ENCODE data around the gene ATP8B1. TPM values are rescaled to one million over a fixed set of nuclear protein-coding genes. Genes with fewer than 3 reads are reported as not detected.

ATP8B1 gene
- total RNA-seq, 1 experiment from 2014 or later: 24.8 TPM

- CTCF ChIA-PET: interaction anchor here (0.6 kb wide), 1 partner anchor 274 kb away, joined by 3 read pairs; no protein-coding TSS in a partner anchor
- TF ChIP-seq EZH2phosphoT487 (IDR thresholded peaks at IDR 0.05; ENCODE audit: borderline replicate concordance, low read length) (no peak), EZH2 (IDR thresholded peaks at IDR 0.05; ENCODE audit: low read length, unreplicated experiment) (no peak), CTCF (conservative IDR thresholded peaks at IDR 0.05; ENCODE audit: low read depth, low read length) (peak; percentile 77)
- H2AFZ ChIP-seq (ENCODE audit: low read length): peak overlapping the region; percentile 92
These were observed 172.9 kb downstream of the ATP8B1 start for GRCh38 chr18:57630002-57630753.

GRCh38 chr18:57629422-57629821 lies 173.7 kb downstream of the ATP8B1 start:
- TF ChIP-seq EZH2 (IDR thresholded peaks at IDR 0.05; ENCODE audit: low read length, unreplicated experiment) (no peak), EZH2phosphoT487 (IDR thresholded peaks at IDR 0.05; ENCODE audit: borderline replicate concordance, low read length) (no peak), CTCF (conservative IDR thresholded peaks at IDR 0.05; ENCODE audit: low read depth, low read length) (no peak)
- ChIA-PET CTCF (no interaction called here), POLR2A (ENCODE audit: unreplicated experiment) (no interaction called here)
- H3K9me3 ChIP-seq (ENCODE audit: low read length): no peaks in the 10 kb centered on the region
- peaks cover 8% of the 10 kb centered on the region for H3K4me1 ChIP-seq (ENCODE audit: insufficient read depth, low read length)
- intact Hi-C loops (cut with micrococcal nuclease): no loop called here
- peak overlapping the region; percentile 71; the same call in 1 of the 2 replicates for H3K4me3 ChIP-seq (ENCODE audit: low read length)
- no peaks in the 10 kb centered on the region for H3F3A ChIP-seq (ENCODE audit: low read length, unreplicated experiment)
- no peak overlapping the region for H3K9ac ChIP-seq (ENCODE audit: low read length)
- no peak overlapping the region for H3K27ac ChIP-seq (ENCODE audit: low read length)
- H4K20me1 ChIP-seq (ENCODE audit: low read length): no peaks in the 10 kb centered on the region
- no peak for ATAC-seq
- no peaks in the 10 kb centered on the region for H3K27me3 ChIP-seq (ENCODE audit: low read length)
- no TSS peak for BruUV-seq (replicated peaks)
- H3K36me3 ChIP-seq (ENCODE audit: low read depth, low read length): no peaks in the 10 kb centered on the region
- H3K9me2 ChIP-seq (replicated peaks; ENCODE audit: low read length): no peaks in the 10 kb centered on the region
- peak overlapping the region; percentile 87 for H3K4me2 ChIP-seq (ENCODE audit: low read length)
- DNase-seq: no peak
- H3K79me2 ChIP-seq (ENCODE audit: low read length): no peaks in the 10 kb centered on the region
- H2AFZ ChIP-seq (ENCODE audit: low read length): peak overlapping the region; percentile 92

More at GRCh38 chr18:57630002-57630753, 172.9 kb downstream of the ATP8B1 start:
- intact Hi-C loops (cut with micrococcal nuclease): loop anchor here (10.0 kb wide), 1 partner anchor 495 kb away; no protein-coding TSS in a partner anchor
- Histone ChIP-seq H3K79me2 (ENCODE audit: low read length) (no peaks in the 10 kb centered on the region), H4K20me1 (ENCODE audit: low read length) (no peaks in the 10 kb centered on the region), H3K4me1 (ENCODE audit: insufficient read depth, low read length) (peaks cover 14% of the 10 kb centered on the region), H3K9me3 (ENCODE audit: low read length) (no peaks in the 10 kb centered on the region), H3K9ac (ENCODE audit: low read length) (peak overlapping the region; percentile 73), H3K27me3 (ENCODE audit: low read length) (no peaks in the 10 kb centered on the region), H3K27ac (ENCODE audit: low read length) (peak overlapping the region; percentile 63), H3K4me3 (ENCODE audit: low read length) (peak overlapping the region; percentile 71), H3F3A (ENCODE audit: low read length, unreplicated experiment) (peaks cover under 1% of the 10 kb centered on the region), H3K9me2 (replicated peaks; ENCODE audit: low read length) (no peaks in the 10 kb centered on the region), H3K36me3 (ENCODE audit: low read depth, low read length) (no peaks in the 10 kb centered on the region), H3K4me2 (ENCODE audit: low read length) (peak overlapping the region; percentile 87)
- ATAC-seq: peak; percentile 86
- DNase-seq: peak; percentile 88
- BruUV-seq (replicated peaks): TSS peak; percentile 91
- POLR2A ChIA-PET (ENCODE audit: unreplicated experiment): no interaction called here

- ATAC-seq (no peak), DNase-seq (peak; percentile 19)
- no peaks in the 10 kb centered on the region for H3K9me2 ChIP-seq (replicated peaks; ENCODE audit: low read length)
- H3K27me3 ChIP-seq (ENCODE audit: low read length): no peaks in the 10 kb centered on the region
- H3K36me3 ChIP-seq (ENCODE audit: low read depth, low read length): no peaks in the 10 kb centered on the region
- no peaks in the 10 kb centered on the region for H3K9me3 ChIP-seq (ENCODE audit: low read length)
- no peak overlapping the region for H3K4me2 ChIP-seq (ENCODE audit: low read length)
- no peak overlapping the region for H3K9ac ChIP-seq (ENCODE audit: low read length)
- POLR2A ChIA-PET (ENCODE audit: unreplicated experiment): interaction anchor here (0.6 kb wide), 1 partner anchor 418 kb away, joined by 3 read pairs; no protein-coding TSS in a partner anchor
- peaks cover 5% of the 10 kb centered on the region; the same call in 1 of the 2 replicates for H3K4me1 ChIP-seq (ENCODE audit: insufficient read depth, low read length)
- H3F3A ChIP-seq (ENCODE audit: low read length, unreplicated experiment): no peaks in the 10 kb centered on the region
- BruUV-seq (replicated peaks): no TSS peak
- H3K79me2 ChIP-seq (ENCODE audit: low read length): no peaks in the 10 kb centered on the region
- no peak overlapping the region for H3K4me3 ChIP-seq (ENCODE audit: low read length)
- H3K27ac ChIP-seq (ENCODE audit: low read length): no peak overlapping the region
- CTCF ChIA-PET: no interaction called here
- intact Hi-C loops (cut with micrococcal nuclease): no loop called here
- TF ChIP-seq EZH2phosphoT487 (IDR thresholded peaks at IDR 0.05; ENCODE audit: borderline replicate concordance, low read length) (no peak), CTCF (conservative IDR thresholded peaks at IDR 0.05; ENCODE audit: low read depth, low read length) (no peak), EZH2 (IDR thresholded peaks at IDR 0.05; ENCODE audit: low read length, unreplicated experiment) (no peak)
- H4K20me1 ChIP-seq (ENCODE audit: low read length): no peaks in the 10 kb centered on the region
- H2AFZ ChIP-seq (ENCODE audit: low read length): no peak overlapping the region
These were observed 175.6 kb downstream of the ATP8B1 start for GRCh38 chr18:57627488-57627887.
